Measurements from ENCODE around the gene TRAPPC2.

The TRAPPC2 gene

GRCh38 chrX:13662355-13662791 is 72.0 kb downstream of the TRAPPC2 start:
- no peak for TF ChIP-seq CTCF (IDR thresholded peaks at IDR 0.05; ENCODE audit: control insufficient read depth, extremely low read depth, insufficient read depth)
- H3K4me3 ChIP-seq (ENCODE audit: low read depth, low read length) = no peak overlapping the region
- no peak for DNase-seq (ENCODE audit: low read depth)

Measured in LNCaP clone FGC (cell line).